NCI-H2171 treated with DMSO at 0.1 percent for 48 hours (cell line): ENCODE data around the gene BRF1.
A peak's percentile ranks its signal among the peaks of the same experiment; 100 is the strongest.

Source experiments
- DNase-seq: peaks from one replicate; lab custom pipeline; 2025; lab: John Stamatoyannopoulos, UW

BRF1 gene

DNA sequence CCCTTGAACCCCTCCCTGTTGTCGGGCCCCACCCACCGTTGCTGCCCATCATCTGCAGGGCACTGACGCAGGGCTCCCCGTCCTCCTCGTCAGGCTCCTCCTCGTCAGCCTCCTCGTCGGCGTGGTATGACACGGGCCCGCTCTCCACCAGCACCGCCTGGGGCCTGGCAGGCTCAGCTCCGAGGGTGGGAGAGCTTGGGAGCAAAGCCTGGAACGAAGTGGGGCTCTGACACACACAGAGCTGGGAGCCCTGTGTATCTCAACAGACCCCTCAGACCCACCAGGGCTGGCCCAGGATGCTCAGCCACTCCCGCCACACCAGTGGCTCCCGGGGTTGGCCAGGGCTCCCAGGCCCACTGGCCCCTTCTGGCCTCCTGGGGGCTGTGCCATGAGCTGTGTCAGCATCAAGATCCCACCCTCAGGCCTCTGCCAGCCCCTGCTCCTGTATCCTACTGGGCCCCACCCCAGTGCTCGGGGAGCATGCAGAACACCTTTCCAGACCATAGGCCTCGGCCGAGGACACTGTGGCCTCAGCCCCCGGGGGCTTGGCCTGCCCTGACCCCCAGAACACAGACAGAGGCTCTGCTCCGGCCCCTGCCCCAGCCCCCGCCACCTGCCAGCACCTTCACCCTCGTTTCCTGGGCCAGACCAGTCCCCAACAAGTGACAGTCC is 89.6 kb downstream of the BRF1 start:
- no peak for DNase-seq

DNA sequence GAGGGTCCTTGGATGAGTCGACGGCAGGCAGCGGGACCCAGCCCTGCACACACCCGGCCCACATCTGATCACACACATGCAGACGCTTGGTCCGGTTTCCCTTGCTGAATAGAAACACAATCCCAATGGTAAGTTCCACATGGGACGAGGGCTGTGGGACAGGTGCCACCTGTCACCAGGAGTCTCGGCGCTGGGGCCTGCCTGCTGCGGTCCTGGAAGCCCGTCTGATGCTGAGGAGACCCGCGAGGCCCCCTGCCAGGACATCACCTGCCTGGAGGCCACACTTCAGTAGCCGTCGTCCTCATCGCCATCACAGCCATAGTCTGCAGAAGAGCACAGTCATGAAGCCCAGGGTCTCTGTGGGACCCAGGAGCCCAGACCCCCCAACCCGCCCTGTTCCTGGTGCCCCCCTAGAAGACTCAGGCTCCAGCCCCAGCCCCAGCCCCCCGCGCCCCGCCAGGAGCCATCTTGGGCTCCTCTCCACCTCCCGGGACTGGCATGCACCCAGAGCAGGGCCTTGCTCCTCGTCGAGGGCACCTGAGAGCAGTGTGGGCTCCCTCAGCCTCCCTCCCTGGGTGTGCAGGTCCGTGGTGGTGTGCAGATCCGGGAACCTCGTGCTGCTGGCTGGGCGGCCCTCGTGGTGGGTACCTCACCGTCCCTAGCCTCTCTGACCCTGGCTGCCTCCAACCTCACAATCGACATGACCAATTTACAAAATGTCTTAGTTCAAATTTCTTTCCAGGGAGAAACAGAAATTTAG is 90.4 kb downstream of the BRF1 start:
- DNase-seq = no peak

DNA sequence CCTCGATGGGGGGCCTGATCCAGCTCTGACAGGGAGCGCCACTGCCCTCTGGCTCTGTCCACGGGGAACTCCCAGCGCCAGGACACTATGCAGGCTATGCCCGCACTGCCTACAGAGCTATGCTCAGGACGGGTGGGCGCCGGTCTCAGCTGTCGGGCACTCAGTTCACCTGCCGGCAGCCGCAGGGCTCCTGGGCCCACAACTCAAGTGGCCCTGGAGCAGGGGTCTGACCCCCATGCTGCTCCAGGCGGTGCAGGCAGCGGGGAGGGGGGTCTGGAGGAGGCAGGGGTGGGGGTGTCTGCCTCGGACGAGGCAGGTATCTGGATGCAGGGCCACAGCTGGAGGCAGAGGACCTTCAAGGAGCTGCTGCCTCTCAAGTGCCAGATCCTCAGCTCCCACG is 91.2 kb downstream of the BRF1 start:
- no peak for DNase-seq

DNA sequence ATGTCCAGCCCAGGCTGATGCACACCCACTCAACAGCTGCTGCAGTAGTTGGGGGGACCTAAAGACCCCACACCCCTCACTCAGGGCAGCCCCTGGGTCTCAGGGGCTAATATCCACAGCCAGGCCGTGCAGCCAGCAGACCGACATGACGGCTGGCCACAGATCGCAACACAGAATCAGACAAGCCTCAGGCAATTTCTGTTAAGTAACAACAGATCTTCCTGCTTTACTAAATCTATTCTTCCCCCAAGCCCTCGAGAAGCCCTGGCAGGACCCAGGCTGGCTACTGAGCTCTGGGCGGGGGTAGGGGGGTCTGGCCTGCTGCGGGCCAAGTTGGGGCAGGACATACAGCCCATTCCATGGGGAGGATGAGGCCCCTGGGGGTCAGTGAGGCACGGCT is 91.7 kb downstream of the BRF1 start:
- DNase-seq = no peak

DNA sequence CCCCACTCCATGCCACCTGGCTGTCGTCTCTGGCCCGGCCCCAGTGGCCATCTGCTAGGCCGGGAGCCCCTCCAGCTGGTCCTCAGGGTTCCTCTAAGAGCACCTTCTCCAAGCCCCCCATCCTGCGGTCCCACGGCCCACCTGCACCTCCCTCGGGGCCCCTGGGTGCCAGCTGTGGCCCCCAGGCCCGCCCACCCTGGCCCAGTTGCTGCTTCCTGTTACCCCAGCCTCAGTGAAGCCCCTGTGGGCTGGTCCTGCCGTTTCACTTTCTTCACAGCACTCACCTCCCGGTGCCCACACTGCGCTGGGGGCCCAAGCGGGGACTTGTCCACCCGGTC is 92.1 kb downstream of the BRF1 start:
- no peak for DNase-seq

- no peak for DNase-seq
Observed at GRCh38 chr14:105207996-105208737, 92.6 kb downstream of the BRF1 start.

- DNase-seq = no peak
Observed at GRCh38 chr14:105207460-105207901, 93.3 kb downstream of the BRF1 start.

DNA sequence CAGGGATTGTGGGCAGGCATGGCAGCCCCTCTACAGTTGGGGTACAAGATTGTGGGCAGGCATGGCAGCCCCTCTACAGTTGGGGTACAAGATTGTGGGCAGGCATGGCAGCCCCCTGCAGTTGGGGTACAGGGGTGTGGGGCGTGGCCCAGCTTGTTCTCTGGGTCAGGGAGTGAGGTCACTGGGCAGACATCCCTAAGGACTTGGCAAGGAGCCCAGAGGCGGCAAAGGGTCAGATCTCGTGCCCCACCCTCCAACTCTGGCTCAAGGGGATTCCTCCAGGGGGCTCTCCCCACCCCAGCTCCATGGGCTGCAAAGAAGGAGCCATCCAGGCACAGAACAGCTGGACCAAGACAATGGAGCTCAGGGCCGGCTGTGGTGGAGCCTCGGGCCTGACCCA is 93.9 kb downstream of the BRF1 start:
- no peak for DNase-seq

GRCh38 chr14:105205673-105206208 is 95.1 kb downstream of the BRF1 start:
- no peak for DNase-seq

- DNase-seq = no peak
Observed at GRCh38 chr14:105204931-105205672, 95.7 kb downstream of the BRF1 start.

GRCh38 chr14:105204206-105204930 is 96.4 kb downstream of the BRF1 start:
- DNase-seq = no peak

DNA sequence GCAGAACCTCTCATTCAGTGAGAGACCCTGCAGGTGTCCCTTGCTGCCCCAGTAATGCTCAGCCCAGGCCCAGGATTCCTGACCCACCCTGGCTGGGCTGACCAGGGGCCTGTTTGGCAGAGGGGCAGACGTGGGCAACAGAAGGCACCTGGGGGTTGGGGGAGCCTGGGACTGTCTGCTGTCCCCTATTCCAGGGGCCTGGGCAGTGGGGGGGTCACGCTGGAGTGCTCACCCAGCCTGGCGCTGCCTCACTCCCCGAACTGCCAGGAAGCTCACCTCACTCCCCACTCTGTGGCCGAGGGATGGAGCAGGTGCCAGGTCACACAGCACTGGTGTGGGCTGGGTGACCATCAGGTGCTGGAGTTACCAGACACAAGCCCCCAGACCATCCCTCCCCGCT is 97.1 kb downstream of the BRF1 start:
- DNase-seq = no peak

DNA sequence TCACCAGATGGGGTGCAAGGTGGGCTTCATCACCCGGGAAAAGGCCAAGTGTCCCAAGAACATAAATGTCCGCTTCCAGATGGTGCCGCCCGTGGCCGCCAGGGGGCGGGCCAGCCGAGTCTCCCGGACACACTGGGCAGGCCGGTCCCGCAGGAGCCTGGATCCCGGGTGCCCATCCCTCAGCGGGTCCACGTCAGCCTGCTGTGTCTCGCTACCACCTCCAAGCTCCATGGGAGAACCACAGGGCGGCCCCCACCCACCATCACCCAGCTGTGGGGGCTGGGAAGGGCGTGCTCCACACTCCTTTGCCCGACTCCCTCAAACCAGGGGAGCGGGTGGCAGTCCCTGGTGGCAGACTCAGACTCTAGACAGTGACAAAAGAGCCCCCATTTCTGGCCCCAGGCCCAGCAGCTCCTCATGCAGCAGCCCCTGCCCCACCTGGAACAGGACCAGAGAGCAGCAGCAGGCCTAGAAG is 97.7 kb downstream of the BRF1 start:
- peak; percentile 71 for DNase-seq

- DNase-seq = no peak
Observed at GRCh38 chr14:105201925-105202513, 98.8 kb downstream of the BRF1 start.

DNA sequence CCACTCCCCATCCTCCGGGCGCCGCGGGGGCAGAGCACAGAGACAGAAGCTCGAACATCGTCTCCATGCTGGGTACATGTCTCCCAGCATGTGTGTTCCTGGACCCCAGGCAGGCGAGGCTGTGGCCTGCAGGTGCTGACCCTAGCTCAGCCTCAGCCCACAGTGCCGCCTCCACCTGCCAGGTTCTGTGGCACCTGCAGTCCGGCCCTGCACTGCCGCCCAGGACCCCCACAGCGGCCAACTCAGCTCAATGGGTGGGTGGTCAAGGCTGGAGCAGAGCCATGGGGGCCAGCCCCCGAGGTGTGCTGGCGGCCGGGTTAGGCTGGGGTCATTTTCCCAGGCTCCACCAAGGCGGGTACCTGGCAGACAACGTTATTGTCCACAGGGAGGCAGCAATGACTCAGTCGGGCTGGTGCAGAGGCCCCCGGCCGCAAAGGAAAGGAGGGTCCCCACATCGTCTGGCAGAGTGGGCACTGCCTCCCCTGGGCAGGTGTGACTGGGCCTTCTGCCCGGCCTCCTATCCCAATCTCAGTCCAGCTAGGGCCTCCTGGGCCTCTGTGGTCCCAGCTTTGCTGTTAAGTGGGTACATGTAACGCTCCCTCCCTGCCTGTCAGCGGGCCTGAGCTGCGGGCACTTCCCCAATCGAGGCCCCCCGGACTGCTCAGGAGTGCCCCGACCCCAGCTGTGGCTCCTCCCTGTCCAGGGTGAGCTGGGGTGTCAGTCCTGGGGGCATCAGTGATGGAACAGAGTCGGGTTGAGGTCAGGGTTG is 99.5 kb downstream of the BRF1 start:
- DNase-seq = no peak

- DNase-seq = no peak
Observed at GRCh38 chr14:105200641-105201040, 100.2 kb downstream of the BRF1 start.

GRCh38 chr14:105200074-105200473 is 100.7 kb downstream of the BRF1 start:
- DNase-seq = no peak

- no peak for DNase-seq
Observed at GRCh38 chr14:105199093-105199492, 101.7 kb downstream of the BRF1 start.

- DNase-seq = no peak
Observed at GRCh38 chr14:105198588-105198987, 102.2 kb downstream of the BRF1 start.

- no peak for DNase-seq
Observed at GRCh38 chr14:105197211-105197641, 103.6 kb downstream of the BRF1 start.
